CD4-positive, alpha-beta T cell treated with Interleukin-6 for 4 hours (primary cell): ENCODE results near the gene DPEP2.
"Not testable (repeated sequence)": the region's sequence is repeated elsewhere in the genome, so short reads cannot be mapped to it uniquely, and the experiment has no call there.

Source experiments
- DNase-seq: peaks from one replicate; pipeline ENCODE4 v3.0.0-alpha.2; 2020; ENCODE audit warnings: mixed read lengths

DPEP2 gene

DNA sequence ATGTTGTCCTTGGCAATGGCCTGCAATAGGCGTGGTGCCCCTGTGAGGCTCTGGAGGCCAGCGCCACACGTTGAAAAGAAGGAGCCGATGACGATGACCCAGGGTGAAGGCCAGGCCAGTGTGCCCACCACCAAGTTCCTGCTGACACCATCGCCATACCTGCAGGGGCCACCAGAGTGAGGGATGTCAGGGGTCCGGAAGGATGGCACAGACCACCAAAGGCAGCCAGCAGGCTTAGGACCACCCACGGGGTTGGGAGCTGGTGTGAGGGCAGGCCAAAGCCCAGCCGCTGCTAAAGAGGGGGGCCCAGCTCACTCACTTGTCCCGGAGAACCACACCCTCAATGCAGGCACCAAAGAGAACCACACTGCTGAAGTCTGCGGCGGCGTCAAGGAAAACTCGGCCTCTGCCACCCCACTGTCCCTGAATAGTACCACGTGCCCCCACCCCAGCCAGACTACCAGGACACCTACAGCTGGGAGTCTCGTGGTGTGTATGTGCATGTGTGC lies 48.9 kb downstream of the DPEP2 start:
- no peak for DNase-seq

- DNase-seq: no peak
Measured at GRCh38 chr16:67949645-67950044, 49.6 kb downstream of the DPEP2 start.

DNA sequence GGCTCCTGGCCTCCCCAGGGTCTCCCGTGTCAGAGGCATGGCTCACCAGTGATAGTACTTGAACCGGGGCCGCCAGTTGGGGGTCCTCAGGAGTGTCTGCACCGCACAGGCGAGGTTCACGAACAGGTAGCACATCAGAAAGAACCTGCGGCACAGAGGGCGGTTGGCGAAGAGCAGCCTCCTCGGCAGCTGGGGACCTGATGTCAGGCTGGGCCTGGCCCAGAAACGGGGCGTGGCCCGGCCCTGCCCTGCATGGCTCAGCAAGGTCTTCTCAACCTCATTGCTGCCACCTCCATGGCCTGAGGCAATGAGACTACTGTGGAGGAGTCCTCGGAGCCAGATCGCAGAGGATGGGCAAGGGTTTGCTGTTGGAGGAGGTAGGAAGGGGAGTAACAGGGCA lies 51.3 kb downstream of the DPEP2 start:
- DNase-seq: no peak

- DNase-seq: no peak
Measured at GRCh38 chr16:67946966-67947558, 52.2 kb downstream of the DPEP2 start.

DNA sequence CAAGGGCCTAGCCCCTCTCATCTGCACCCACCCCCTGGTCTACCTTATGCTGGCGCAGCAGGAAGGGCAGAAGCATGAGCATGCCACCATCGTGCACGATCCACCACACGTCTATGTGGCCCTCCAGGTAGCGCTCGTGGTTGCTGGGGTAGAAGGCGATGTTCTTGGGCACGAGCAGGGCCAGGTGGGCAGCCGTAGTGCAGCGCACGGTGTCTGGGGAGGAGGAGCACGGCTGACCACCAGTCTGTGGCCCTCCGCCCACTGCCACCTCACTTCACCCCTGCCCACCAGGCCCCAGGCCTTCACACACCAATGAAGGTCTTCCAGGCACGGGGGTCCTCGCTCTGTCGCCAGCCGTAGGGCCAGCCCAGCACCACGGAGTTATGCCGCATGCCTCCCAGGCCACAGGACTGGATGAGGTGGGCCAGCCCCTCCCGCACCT lies 53.1 kb downstream of the DPEP2 start:
- no peak for DNase-seq

GRCh38 chr16:67945392-67945933 lies 53.8 kb downstream of the DPEP2 start:
- DNase-seq: no peak

GRCh38 chr16:67944690-67945391 lies 54.4 kb downstream of the DPEP2 start:
- no peak for DNase-seq

GRCh38 chr16:67943619-67944504 lies 55.4 kb downstream of the DPEP2 start, which contains the start of gene LCAT:
Gene LCAT (minus strand): TSS chr16:67944120. CDS start chr16:67944101, 19 bp downstream.
- DNase-seq: no peak

GRCh38 chr16:67943256-67943618 lies 56.0 kb downstream of the DPEP2 start:
- no peak for DNase-seq

GRCh38 chr16:67942510-67943255 lies 56.6 kb downstream of the DPEP2 start:
- no peak for DNase-seq

- peak; percentile 43 for DNase-seq
Measured at GRCh38 chr16:67942200-67942509, 57.1 kb downstream of the DPEP2 start.

GRCh38 chr16:67941469-67942199 lies 57.6 kb downstream of the DPEP2 start:
- DNase-seq: no peak

- DNase-seq: no peak
Measured at GRCh38 chr16:67940446-67941089, 58.7 kb downstream of the DPEP2 start.

DNA sequence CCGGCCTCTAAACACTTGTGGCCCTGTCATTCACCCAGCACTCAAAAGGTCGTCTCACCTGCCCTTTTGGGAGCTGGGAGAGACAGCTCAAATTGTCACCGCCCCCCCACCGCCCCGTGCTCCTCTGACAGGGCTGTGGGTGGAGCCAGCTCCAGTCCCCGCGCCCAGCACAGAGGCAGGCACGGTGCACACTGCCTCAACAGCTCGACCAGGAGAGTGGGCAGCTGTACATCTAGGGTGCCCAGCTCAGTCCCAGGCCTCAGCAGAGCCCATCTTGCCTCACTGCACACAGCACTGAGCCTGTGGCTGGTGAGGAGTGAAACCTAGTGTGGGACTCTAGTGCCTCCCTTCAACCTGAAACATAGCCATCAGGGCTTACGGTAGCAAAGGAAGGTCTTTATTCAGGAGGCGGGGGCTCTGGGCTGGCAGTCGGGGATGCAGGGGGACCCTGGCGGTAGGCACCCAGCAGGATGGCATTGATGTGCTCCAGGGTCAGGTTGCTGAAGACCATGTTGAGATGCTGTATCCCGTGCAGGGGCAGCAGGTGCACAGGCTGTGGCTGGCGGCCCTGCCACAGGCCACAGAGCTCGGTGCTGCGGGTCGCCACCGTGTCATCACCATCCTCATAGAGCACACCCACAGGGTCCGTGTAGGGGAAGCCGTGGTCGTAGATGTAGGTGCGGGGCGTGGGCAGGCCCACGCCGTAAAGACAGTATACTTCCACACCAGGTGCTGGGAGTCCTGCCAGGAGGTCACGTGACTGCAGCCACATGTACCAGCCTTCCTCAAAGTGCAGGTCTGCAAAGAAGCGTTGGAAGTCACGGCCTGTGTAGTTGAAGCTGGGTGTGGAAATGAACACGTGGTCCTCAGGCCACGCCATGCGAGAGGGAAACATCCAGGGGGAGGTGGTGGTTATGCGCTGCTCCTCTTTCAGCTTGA lies 59.5 kb downstream of the DPEP2 start:
- DNase-seq: peak; percentile 65

DNA sequence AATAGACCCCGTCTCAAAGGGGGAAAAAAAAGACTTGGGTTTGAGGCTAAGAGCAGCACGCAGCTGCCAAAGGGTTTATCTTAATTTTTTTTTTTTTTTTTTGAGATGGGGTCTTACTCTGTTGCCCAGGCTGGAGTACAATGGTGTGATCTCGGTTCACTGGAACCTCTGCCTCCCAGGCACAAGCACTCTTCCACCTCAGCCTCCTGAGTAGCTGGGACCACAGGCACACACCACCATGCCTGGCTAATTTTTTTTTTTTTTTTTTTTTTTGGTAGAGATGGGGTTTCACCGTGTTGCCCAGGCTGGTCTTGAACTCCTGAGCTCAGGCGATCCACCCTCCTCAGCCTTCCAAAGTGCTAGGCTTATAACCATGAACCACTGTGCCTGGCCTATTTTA lies 61.6 kb downstream of the DPEP2 start:
- not testable (repeated sequence) for DNase-seq
